Measurements from ENCODE around the gene NEK11.
"Not testable (repeated sequence)": the region's sequence is repeated elsewhere in the genome, so short reads cannot be mapped to it uniquely, and the experiment has no call there.

NEK11 gene

GRCh38 chr3:131315162-131315561 lies 288.5 kb downstream of the NEK11 start:
- no peak for DNase-seq

DNA sequence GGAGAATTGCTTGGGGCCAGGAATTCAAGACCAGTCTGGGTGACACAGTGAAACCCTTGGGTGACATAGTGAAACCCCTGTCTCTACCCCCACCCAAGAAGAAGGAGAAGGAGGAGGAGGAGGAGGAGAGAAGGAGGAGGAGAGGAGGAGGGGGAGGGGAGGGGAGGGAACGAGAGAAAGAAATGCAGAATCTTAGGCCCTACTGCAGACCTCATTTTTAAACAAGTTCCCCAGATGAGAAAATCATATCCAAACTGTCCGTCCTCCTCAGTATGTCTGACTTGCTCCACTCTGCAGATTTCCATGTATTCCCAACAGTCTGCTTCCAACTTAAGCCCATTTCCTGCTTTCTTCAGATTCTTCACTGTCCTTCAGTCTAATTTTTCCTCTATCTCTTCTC lies 291.0 kb downstream of the NEK11 start:
- DNase-seq: no peak

DNA sequence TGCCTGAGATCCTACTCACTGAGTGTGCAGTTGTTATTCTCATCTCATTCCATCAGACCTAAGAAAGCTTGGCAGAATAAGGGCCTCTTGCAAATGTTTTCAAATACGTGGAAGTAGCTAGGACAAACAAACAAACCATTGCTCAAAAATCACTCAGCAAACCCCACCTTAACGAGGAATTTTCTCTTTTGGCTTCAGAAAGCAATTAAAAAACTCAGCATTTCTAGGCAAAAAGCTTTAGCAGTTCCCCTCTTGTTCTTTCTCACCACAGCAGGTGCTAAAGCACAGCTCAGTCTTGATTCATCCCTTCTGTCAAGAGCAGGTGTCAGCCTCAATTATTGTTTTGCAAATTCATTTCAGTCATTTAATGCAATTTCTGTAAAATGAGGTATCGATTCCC lies 296.3 kb downstream of the NEK11 start:
- DNase-seq: no peak

- DNase-seq: no peak
These were observed 297.1 kb downstream of the NEK11 start for GRCh38 chr3:131323792-131324191.

- no peak for DNase-seq
These were observed 298.2 kb downstream of the NEK11 start for GRCh38 chr3:131324923-131325322.

- no peak for DNase-seq
These were observed 299.6 kb downstream of the NEK11 start for GRCh38 chr3:131326307-131326706.

GRCh38 chr3:131328721-131329120 lies 302.0 kb downstream of the NEK11 start:
- DNase-seq: no peak

GRCh38 chr3:131329774-131330173 lies 303.1 kb downstream of the NEK11 start:
- no peak for DNase-seq

DNA sequence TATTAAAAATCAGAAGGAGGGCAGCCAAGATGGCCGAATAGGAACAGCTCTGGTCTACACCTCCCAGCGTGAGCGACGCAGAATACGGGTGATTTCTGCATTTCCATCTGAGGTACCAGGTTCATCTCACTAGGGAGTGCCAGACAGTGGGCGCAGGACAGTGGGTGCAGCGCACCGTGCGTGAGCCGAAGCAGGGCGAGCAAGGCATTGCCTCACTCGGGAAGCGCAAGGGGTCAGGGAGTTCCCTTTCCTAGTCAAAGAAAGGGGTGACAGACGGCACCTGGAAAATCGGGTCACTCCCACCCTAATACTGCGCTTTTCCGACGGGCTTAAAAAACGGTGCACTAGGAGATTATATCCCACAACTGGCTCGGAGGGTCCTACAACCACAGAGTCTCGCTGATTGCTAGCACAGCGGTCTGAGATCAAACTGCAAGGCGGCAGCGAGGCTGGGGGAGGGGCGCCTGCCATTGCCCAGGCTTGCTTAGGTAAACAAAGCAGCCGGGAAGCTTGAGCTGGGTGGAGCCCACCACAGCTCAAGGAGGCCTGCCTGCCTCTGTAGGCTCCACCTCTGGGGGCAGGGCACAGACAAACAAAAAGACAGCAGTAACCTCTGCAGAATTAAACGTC lies 304.9 kb downstream of the NEK11 start:
- not testable (repeated sequence) for DNase-seq

GRCh38 chr3:131338948-131339640 lies 312.4 kb downstream of the NEK11 start:
- no peak for DNase-seq

DNA sequence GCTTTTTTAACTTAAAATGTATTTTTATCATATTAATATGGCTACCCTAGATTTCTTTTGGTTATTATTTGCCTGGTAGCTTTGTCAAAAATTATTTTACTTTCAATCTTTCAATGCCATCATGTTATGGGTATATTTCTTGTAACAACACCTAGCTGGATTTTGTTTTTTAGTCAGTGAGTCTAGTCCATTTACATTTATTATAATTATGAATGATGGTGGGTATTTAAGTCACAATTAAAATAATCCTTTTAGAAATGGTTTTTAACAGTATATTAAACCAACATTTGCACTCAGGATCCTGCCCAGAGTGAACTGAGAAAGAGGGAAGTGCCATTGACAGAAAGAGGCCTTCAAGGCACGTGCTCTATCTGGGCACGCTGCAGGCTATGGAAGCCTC lies 315.1 kb downstream of the NEK11 start:
- DNase-seq: no peak

GRCh38 chr3:131348911-131349310 lies 322.2 kb downstream of the NEK11 start:
- DNase-seq: no peak

DNA sequence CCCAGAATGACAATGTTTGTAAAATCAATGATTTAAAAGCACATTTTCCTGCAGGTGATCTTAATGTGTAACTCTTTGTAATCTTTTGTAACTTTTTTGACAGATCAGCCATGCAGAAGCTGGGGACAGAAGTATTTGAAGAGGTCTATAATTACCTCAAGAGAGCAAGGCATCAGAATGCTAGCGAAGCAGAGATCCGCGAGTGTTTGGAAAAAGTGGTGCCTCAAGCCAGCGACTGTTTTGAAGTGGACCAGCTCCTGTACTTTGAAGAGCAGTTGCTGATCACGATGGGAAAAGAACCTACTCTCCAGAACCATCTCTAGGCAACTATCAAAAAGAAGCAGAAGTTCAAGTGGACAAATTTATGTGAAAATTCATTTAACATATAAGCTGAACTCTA lies 322.8 kb downstream of the NEK11 start:
- no peak for DNase-seq

DNA sequence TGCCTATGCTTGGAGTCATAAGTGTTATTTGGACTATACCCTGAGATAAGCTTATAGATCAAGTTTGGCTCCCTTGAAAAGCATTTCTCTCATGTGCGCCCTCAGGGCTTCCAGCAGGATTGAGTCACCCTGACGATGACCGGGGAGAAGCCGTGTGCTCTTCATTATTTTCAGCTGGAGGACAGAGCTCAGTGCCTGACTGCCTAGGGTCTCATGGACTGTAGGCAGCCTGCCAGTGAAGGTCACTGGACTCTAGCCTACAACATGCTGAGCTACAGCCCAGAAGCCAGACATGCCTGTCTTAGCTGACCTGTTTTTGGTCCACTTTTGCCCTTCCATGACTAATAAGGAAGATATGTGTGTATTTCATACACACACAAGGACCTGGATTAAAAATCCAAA lies 323.3 kb downstream of the NEK11 start:
- no peak for DNase-seq

GRCh38 chr3:131350506-131350905 lies 323.8 kb downstream of the NEK11 start:
- no peak for DNase-seq

GRCh38 chr3:131353016-131353877 lies 326.6 kb downstream of the NEK11 start:
- DNase-seq: no peak

- DNase-seq: peak; percentile 59
These were observed 327.3 kb downstream of the NEK11 start for GRCh38 chr3:131353986-131354385.

DNA sequence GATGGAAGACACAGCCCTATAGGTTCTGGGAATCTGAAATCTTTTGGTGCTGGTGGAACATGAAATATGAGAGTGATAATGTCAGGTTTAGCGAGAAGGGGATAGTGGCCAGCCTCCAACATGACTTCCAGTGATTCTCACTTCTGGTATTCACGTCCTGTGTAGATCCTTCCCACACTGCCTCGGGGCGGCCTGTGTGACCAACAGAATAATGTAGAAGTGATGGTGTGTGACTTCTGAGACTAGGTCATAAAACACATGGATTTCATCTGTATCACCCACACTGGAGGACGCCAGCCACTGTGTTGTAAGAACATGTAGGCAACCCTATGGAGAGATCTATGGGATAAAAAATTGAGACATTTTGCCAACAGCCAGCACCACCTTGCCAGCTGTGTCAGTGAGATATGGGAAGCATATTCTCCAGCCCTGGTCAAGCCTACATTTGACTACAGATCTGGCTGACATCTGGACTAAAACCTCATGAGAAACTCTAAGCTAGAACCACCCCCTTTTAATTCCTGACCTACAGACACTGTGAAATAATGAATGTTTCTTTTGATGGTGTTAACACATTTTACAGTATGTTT lies 329.4 kb downstream of the NEK11 start:
- DNase-seq: no peak

GRCh38 chr3:131357275-131357674 lies 330.6 kb downstream of the NEK11 start:
- no peak for DNase-seq

DNA sequence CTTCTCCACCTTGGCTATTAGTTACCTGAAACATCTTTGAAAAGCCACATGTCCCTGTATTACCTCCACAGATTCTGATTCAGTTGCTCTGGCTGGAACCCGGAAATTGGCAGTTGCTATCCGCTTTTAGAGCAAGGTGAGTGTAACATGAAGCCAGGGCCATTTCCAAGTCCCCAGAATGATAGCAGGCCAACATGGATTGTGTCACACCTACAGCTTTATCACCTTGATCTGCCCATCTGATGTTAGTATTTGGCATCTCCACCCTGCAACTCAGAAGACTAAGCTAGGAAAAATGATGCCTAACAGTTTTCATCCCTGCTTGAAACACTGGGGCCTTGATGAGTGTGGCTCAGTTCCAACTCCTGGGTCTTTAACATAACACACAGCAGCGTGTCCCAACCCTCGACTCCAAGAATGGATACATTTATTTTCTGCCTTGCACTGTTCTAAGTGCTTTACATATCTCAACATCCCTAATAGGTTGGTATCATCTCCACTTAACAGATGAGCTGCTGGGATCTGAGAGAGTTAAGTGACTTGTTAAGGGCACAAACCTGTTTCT lies 333.6 kb downstream of the NEK11 start:
- DNase-seq: no peak

- DNase-seq: not testable (repeated sequence)
These were observed 334.4 kb downstream of the NEK11 start for GRCh38 chr3:131361066-131361463.

DNA sequence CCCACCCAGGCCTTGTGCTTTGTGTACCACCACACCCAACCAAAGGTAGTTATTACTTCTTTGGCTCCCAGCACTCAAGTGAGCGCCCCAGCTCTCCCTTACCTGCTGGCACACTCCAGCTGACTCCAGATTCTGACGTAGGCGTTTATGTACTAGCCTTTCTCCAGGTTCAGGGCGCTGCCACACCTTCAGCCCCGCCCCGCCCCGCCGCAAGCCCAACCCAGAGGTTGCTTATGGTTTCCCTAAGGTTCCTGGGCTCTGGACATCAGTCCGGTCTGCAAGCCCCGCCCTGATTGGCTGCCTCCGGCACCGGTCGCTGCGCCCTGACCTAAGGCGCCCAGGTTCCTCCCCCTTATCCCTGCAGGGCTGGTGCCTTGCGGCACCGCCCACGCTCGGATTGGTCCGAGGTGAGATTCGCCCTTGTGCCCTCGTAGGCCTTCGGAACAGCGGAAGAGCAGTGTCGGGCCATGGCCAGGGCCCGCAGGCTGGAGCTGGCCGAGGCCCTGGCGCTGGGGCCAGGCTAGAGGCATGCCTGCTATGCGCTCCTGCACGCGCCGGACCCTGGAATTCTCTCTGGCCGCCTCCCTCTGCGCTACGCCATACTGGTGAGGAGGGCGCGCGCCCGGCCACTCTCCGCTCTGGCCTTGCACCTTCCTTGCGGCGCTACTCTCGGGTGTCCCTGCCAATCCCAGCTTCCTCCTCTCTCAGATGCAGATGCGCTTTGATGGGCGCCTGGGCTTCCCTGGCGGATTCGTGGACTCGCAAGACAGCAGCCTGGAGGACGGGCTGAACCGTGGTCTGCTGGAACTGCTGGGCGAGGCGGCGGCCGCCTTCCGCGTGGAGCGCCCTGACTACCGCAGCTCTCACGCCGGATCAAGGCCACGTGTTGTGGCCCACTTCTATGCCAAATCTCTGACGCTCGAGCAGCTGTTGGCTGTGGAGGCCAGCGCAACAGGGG lies 335.1 kb downstream of the NEK11 start:
- DNase-seq: no peak
